Gastrocnemius medialis (tissue), 4 donors: Measurements from ENCODE around the gene LPAR1. TPM values are rescaled to one million over a fixed set of nuclear protein-coding genes. Genes with fewer than 3 reads are reported as not detected.
"Not testable (repeated sequence)": the region's sequence is repeated elsewhere in the genome, so short reads cannot be mapped to it uniquely, and the experiment has no call there.

ENCODE experiments used
- ATAC-seq, 2 donors: fragments of 150-250 bp; one replicate each; pipeline ENCODE4 v1.9.1; 2016
- DNase-seq, 2 donors: peaks; one replicate each; pipeline ENCODE4 v3.0.0-alpha.2; 2019
- H3K27ac ChIP-seq, 4 donors: fragments of 200-600 bp; sonication (generic); 1 replicate in 1 of 4; 2 replicates in 3 of 4; pipeline ENCODE4 v1.5.1; 2016 to 2018; ENCODE audit warnings: mild to moderate bottlenecking in 2 of 4, moderate library complexity in 1 of 4
- H3K27me3 ChIP-seq, 3 donors: fragments of 200-600 bp; sonication (generic) in 2 of 3; 1 replicate in 1 of 3; 2 replicates in 2 of 3; pipeline versions ENCODE4 v1.5.1 to v1.6.0; 2016 to 2019; ENCODE audit warnings: mild to moderate bottlenecking in 1 of 3, moderate library complexity in 1 of 3
- H3K36me3 ChIP-seq, 2 donors: fragments of 200-600 bp; sonication (generic) in 1 of 2; one replicate each; pipeline ENCODE4 v1.5.1; 2017 to 2018
- H3K4me1 ChIP-seq, 2 donors: fragments of 200-600 bp; sonication (generic) in 1 of 2; one replicate each; pipeline ENCODE4 v1.5.1; 2016 to 2017; ENCODE audit warnings: mild to moderate bottlenecking in 2 of 2
- H3K4me3 ChIP-seq, 4 donors: fragments of 200-600 bp; sonication (generic) in 3 of 4; 1 replicate in 1 of 4; 2 replicates in 3 of 4; pipeline ENCODE4 v1.5.1; 2016 to 2019; ENCODE audit warnings: mild to moderate bottlenecking in 2 of 4
- H3K9me3 ChIP-seq, 3 donors: fragments of 200-600 bp; sonication (generic) in 2 of 3; 1 replicate in 1 of 3; 2 replicates in 2 of 3; pipeline ENCODE4 v1.5.1; 2016 to 2019
- POLR2A ChIP-seq, 2 donors: fragments of 450-650 bp; IDR thresholded peaks; one replicate each; pipeline ENCODE4 v1.6.1; 2017; ENCODE audit warnings: antibody characterized with exemption in 2 of 2, mild to moderate bottlenecking in 2 of 2, moderate library complexity in 2 of 2
- in situ Hi-C, 4 donors: fragments of 200-750 bp; cut with MboI; loops; one replicate each; pipeline versions ENCODE4 v1.15.0 to v1.8.0; 2017; ENCODE audit warnings: low sequenced_read_pairs in 4 of 4
- intact Hi-C: fragments of 100-400 bp; cut with DNase I; formaldehyde crosslinking; loops from one replicate; pipeline ENCODE4 v1.15.1; 2023; ENCODE audit warnings: low total_unique reads
- total RNA-seq, 4 donors: library from RNA; depleted of rRNA; stranded (reverse); fragments of >200 nt; gene quantifications; one replicate each; pipeline versions ENCODE4 v1.1.0 to v1.2.3, GENCODE V29; 2016
- TF ChIP-seq, protein P1 (sequence below), 5 experiments: fragments of 450-650 bp in 3 of 5; fragments of 200-600 bp in 2 of 5; sonication (generic) in 2 of 5; IDR thresholded peaks in 4 of 5; conservative IDR thresholded peaks in 1 of 5; 1 replicate in 4 of 5; 2 replicates in 1 of 5; pipeline ENCODE4 v1.5.1; 2016 to 2019; ENCODE audit warnings: antibody characterized with exemption in 5 of 5, mild to moderate bottlenecking in 3 of 5, moderate library complexity in 3 of 5

LPAR1 gene
- total RNA-seq, 4 donors from 2014 or later: 5.5 to 20.2 (median 13.2) TPM

DNA sequence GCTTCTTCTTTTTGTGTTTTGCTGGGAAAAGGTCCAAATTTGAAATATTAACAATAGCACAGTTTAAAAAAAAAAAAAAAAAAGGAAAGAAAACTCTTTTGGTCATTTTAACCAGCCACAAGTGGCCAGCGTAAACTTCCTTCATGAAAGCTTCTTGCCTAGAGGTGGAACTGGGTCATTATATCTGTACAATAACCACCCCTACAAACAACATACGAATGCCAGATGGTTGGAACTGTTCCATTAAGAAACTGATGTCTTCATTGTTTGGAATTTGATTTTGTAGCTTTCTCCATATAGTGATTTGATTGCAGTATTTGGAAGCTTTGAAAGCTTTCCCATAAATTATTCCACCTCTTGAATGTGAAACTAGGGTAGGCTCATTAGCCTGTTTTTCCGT is 18.3 kb upstream of the LPAR1 start:
- in situ Hi-C loops: loop anchor here in 2 of 4 donors (25.0 kb wide), 2 partner anchors 231 to 419 kb away; no protein-coding TSS in a partner anchor
- H3K4me1 ChIP-seq: no peaks in the 10 kb centered on the region

DNA sequence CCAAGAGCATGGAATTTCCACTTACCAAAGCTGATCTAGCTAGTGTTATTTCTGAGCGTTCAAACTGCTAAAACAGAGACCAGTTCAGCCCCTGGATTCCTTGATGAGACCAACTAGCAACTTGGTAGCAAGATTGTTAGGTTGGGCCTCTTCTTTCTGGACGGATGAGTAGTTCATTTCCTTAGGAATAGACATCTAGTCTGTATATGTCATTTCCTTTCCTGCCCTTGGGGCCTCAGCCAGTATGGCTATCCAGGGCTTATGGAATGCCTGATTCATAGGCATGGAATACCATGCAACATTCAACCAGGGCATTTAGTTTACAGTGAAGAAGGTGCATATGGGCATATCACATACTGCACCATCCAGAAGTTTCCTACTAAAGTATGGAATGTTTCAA is 14.5 kb upstream of the LPAR1 start:
- H3K27me3 ChIP-seq: no peaks in the 10 kb centered on the region
- intact Hi-C loops (no loop called here), in situ Hi-C loops (loop anchor here in 2 of 4 donors (25.0 kb wide), 2 partner anchors 235 to 415 kb away; no protein-coding TSS in a partner anchor)
- DNase-seq (no peak), ATAC-seq (no peak)
- no peaks in the 10 kb centered on the region for H3K4me1 ChIP-seq
- H3K27ac ChIP-seq: no peak overlapping the region
- no peak for TF ChIP-seq POLR2A (IDR thresholded peaks at IDR 0.05)
- TF ChIP-seq, protein P1, sequence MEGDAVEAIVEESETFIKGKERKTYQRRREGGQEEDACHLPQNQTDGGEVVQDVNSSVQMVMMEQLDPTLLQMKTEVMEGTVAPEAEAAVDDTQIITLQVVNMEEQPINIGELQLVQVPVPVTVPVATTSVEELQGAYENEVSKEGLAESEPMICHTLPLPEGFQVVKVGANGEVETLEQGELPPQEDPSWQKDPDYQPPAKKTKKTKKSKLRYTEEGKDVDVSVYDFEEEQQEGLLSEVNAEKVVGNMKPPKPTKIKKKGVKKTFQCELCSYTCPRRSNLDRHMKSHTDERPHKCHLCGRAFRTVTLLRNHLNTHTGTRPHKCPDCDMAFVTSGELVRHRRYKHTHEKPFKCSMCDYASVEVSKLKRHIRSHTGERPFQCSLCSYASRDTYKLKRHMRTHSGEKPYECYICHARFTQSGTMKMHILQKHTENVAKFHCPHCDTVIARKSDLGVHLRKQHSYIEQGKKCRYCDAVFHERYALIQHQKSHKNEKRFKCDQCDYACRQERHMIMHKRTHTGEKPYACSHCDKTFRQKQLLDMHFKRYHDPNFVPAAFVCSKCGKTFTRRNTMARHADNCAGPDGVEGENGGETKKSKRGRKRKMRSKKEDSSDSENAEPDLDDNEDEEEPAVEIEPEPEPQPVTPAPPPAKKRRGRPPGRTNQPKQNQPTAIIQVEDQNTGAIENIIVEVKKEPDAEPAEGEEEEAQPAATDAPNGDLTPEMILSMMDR (IDR thresholded peaks at IDR 0.05 in 4 of 5, conservative IDR thresholded peaks at IDR 0.05 in 1 of 5): no peak
- no peaks in the 10 kb centered on the region for H3K9me3 ChIP-seq
- H3K36me3 ChIP-seq: no peaks in the 10 kb centered on the region
- H3K4me3 ChIP-seq: no peak overlapping the region

More for the DNA sequence above, 18.3 kb upstream of the LPAR1 start:
- H3K27me3 ChIP-seq: no peaks in the 10 kb centered on the region
- TF ChIP-seq, protein P1 (IDR thresholded peaks at IDR 0.05 in 4 of 5, conservative IDR thresholded peaks at IDR 0.05 in 1 of 5): no peak
- no peak for TF ChIP-seq POLR2A (IDR thresholded peaks at IDR 0.05)
- intact Hi-C loops: no loop called here
- H3K9me3 ChIP-seq: no peaks in the 10 kb centered on the region
- ATAC-seq (no peak), DNase-seq (no peak)
- no peaks in the 10 kb centered on the region for H3K36me3 ChIP-seq
- no peak overlapping the region for H3K4me3 ChIP-seq
- H3K27ac ChIP-seq: no peak overlapping the region

DNA sequence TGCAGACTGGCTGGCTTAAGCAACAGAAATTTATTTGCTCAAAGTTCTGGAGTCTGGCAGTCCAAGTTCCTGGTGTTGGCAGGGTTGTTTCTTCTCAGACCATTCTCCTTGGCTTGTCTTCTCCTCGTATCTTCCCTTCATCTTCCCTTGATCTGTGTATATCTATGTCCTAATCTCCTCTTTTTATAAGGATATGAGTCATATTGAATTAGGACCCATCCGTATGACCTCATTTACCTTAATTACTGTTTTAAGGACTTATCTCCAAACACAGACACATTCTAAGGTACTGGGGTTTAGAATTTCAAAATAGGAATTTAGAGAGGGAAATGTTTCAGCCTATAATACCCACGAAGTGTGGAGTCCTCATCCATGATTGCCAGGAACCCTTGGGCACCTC is 13.1 kb upstream of the LPAR1 start:
- TF ChIP-seq, protein P1 (IDR thresholded peaks at IDR 0.05 in 4 of 5, conservative IDR thresholded peaks at IDR 0.05 in 1 of 5): no peak
- TF ChIP-seq POLR2A (IDR thresholded peaks at IDR 0.05): no peak
- intact Hi-C loops: no loop called here
- no peak overlapping the region for H3K27ac ChIP-seq
- no peak overlapping the region for H3K4me3 ChIP-seq
- H3K9me3 ChIP-seq: no peaks in the 10 kb centered on the region
- ATAC-seq: no peak
- no peaks in the 10 kb centered on the region for H3K4me1 ChIP-seq
- H3K27me3 ChIP-seq: no peaks in the 10 kb centered on the region
- H3K36me3 ChIP-seq: no peaks in the 10 kb centered on the region
- no peak for DNase-seq
- in situ Hi-C loops: loop anchor here in 2 of 4 donors (25.0 kb wide), 2 partner anchors 236 to 414 kb away; no protein-coding TSS in a partner anchor

DNA sequence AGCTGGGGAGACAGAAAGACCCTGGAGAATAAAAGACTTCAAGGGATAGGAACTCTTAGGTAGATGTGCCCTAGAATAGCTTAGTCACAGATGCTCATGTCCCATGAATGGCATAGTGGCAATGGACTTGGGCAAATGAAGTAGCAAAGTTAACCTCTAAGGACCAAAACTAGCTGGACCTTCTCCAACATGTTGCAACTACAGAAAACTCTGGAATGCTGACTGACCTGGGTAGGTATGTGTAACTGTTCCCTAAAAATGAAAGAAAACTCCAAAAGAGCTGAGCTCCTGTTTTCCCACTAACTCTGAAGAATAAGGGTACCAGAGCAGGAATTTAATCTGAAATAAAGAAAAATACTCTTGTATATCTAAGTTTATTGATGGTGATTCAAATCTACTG is 12.5 kb upstream of the LPAR1 start:
- DNase-seq: no peak
- Histone ChIP-seq H3K27me3 (no peaks in the 10 kb centered on the region), H3K9me3 (no peaks in the 10 kb centered on the region), H3K36me3 (no peaks in the 10 kb centered on the region), H3K4me3 (no peak overlapping the region), H3K4me1 (no peaks in the 10 kb centered on the region), H3K27ac (no peak overlapping the region)
- ATAC-seq: no peak
- in situ Hi-C loops (loop anchor here in 2 of 4 donors (25.0 kb wide), 2 partner anchors 236 to 414 kb away; no protein-coding TSS in a partner anchor), intact Hi-C loops (no loop called here)
- TF ChIP-seq POLR2A (IDR thresholded peaks at IDR 0.05): no peak
- TF ChIP-seq, protein P1 (IDR thresholded peaks at IDR 0.05 in 4 of 5, conservative IDR thresholded peaks at IDR 0.05 in 1 of 5): no peak

DNA sequence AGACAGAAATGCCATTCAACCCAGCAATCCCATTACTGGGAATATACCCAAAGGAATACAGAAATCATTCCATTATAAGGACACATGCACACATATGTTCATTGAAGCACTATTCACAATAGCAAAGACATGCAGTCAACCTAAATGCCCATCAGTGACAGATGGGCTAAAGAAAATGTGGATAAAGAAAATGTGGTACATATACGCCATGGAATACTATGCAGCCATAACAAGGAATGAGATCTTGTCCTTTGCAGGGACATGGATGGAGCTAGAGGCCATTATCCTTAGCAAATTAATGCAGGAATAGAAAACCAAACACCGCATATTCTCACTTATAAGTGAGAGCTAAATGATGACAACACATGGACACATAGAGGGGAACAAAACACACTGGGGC is 9.0 kb upstream of the LPAR1 start:
- H3K9me3 ChIP-seq, H3K4me3 ChIP-seq, ATAC-seq, H3K36me3 ChIP-seq, intact Hi-C loops, in situ Hi-C loops, H3K4me1 ChIP-seq, H3K27ac ChIP-seq, DNase-seq, H3K27me3 ChIP-seq: not testable (repeated sequence)
